Choroid plexus epithelial cell (primary cell): Measurements from ENCODE around the gene ENTPD2.

Experiments used
- DNase-seq: peaks from one replicate; pipeline ENCODE4 v3.0.0-alpha.2; 2010; ENCODE audit warnings: low read depth
- H3K4me3 ChIP-seq: 2 replicates; pipeline ENCODE4 v1.5.1; 2011; ENCODE audit warnings: low read depth, mild to moderate bottlenecking, control low read depth, low read length, moderate library complexity
- CTCF ChIP-seq: conservative IDR thresholded peaks from 2 replicates; pipeline ENCODE4 v1.5.1; 2011; ENCODE audit warnings: low read depth, mild to moderate bottlenecking, control low read depth, inconsistent platforms, low read length, moderate library complexity

The ENTPD2 gene

GRCh38 chr9:137040568-137040967, 13.3 kb downstream of the ENTPD2 start:
- H3K4me3 ChIP-seq = no peak overlapping the region
- DNase-seq = no peak
- TF ChIP-seq CTCF = no peak

- DNase-seq = no peak
- no peak overlapping the region for H3K4me3 ChIP-seq
- no peak for TF ChIP-seq CTCF
Measured at GRCh38 chr9:137039611-137040366, 14.1 kb downstream of the ENTPD2 start.

GRCh38 chr9:137038916-137039315, 14.9 kb downstream of the ENTPD2 start:
- no peak overlapping the region for H3K4me3 ChIP-seq
- no peak for TF ChIP-seq CTCF
- DNase-seq = no peak

- no peak for TF ChIP-seq CTCF
- no peak for DNase-seq
- H3K4me3 ChIP-seq = no peak overlapping the region
Measured at GRCh38 chr9:137037483-137037882, 16.4 kb downstream of the ENTPD2 start.

GRCh38 chr9:137037035-137037434, 16.8 kb downstream of the ENTPD2 start:
- H3K4me3 ChIP-seq = no peak overlapping the region
- no peak for DNase-seq
- no peak for TF ChIP-seq CTCF

GRCh38 chr9:137035937-137036336, 17.9 kb downstream of the ENTPD2 start:
- no peak for DNase-seq
- no peak for TF ChIP-seq CTCF
- no peak overlapping the region for H3K4me3 ChIP-seq

GRCh38 chr9:137035507-137035834, 18.4 kb downstream of the ENTPD2 start:
- H3K4me3 ChIP-seq = no peak overlapping the region
- TF ChIP-seq CTCF = no peak
- DNase-seq = no peak
